Measurements from ENCODE around the gene OPN1MW3. TPM values are rescaled to one million over a fixed set of nuclear protein-coding genes. Genes with fewer than 3 reads are reported as not detected.

The OPN1MW3 gene
- total RNA-seq, 8 experiments from 2014 or later: 0.09 to 0.31 (median 0.21) TPM; not detected in 4

Other genes with a start within 250 kb of the OPN1MW3 start
- 10 to 100 TPM in 7 of 8 experiments, 1 to 10 TPM in 1; 2.7 to 52.9 (median 21.7) TPM for gene IRAK1, start 237.7 kb upstream of the OPN1MW3 start, total RNA-seq
- gene MECP2, start 159.9 kb upstream of the OPN1MW3 start, total RNA-seq: 10 to 100 TPM; 23.2 to 65.0 (median 25.3) TPM
- gene OPN1LW, start 113.3 kb upstream of the OPN1MW3 start, total RNA-seq: not detected
- gene OPN1MW, start 75.0 kb upstream of the OPN1MW3 start, total RNA-seq: not detected
- not detected for gene OPN1MW2, start 37.8 kb upstream of the OPN1MW3 start, total RNA-seq
- gene TEX28, start 37.5 kb downstream of the OPN1MW3 start, total RNA-seq: not detected
- 10 to 100 TPM in 1 of 8 experiments, 1 to 10 TPM in 4, not detected in 3; 1.2 to 13.5 (median 7.5) TPM for gene TKTL1, start 38.2 kb downstream of the OPN1MW3 start, total RNA-seq
- 100 to 1,000 TPM; 108 to 602 (median 190) TPM for gene FLNA, start 117.1 kb downstream of the OPN1MW3 start, total RNA-seq
- gene EMD, start 121.7 kb downstream of the OPN1MW3 start, total RNA-seq: 10 to 100 TPM; 31.6 to 96.1 (median 64.8) TPM
- 1,000 to 10,000 TPM; 1,839 to 5,261 (median 3,045) TPM for gene RPL10, start 140.8 kb downstream of the OPN1MW3 start, total RNA-seq
- 10 to 100 TPM in 5 of 8 experiments, 1 to 10 TPM in 3; 7.4 to 29.2 (median 10.9) TPM for gene DNASE1L1, start 151.7 kb downstream of the OPN1MW3 start, total RNA-seq
- 10 to 100 TPM in 7 of 8 experiments, 1 to 10 TPM in 1; 9.9 to 29.3 (median 16.6) TPM for gene TAFAZZIN, start 154.0 kb downstream of the OPN1MW3 start, total RNA-seq
- 100 to 1,000 TPM in 2 of 8 experiments, 10 to 100 TPM in 6; 67.6 to 164 (median 78.9) TPM for gene ATP6AP1, start 171.1 kb downstream of the OPN1MW3 start, total RNA-seq
- gene GDI1, start 179.6 kb downstream of the OPN1MW3 start, total RNA-seq: 100 to 1,000 TPM in 6 of 8 experiments, 10 to 100 TPM in 2; 59.0 to 379 (median 254) TPM
- gene FAM50A, start 186.6 kb downstream of the OPN1MW3 start, total RNA-seq: 100 to 1,000 TPM in 1 of 8 experiments, 10 to 100 TPM in 7; 52.4 to 127 (median 74.5) TPM
- 10 to 100 TPM in 7 of 8 experiments, 1 to 10 TPM in 1; 8.6 to 38.0 (median 22.3) TPM for gene PLXNA3, start 200.7 kb downstream of the OPN1MW3 start, total RNA-seq
- gene LAGE3, start 221.7 kb downstream of the OPN1MW3 start, total RNA-seq: 10 to 100 TPM; 22.7 to 58.2 (median 33.9) TPM
- gene UBL4A, start 229.0 kb downstream of the OPN1MW3 start, total RNA-seq: 10 to 100 TPM; 25.0 to 43.9 (median 30.1) TPM
- gene SLC10A3, start 233.0 kb downstream of the OPN1MW3 start, total RNA-seq: 10 to 100 TPM in 3 of 8 experiments, 1 to 10 TPM in 5; 5.2 to 20.3 (median 9.8) TPM